GM23338 (cell line): Measurements from ENCODE around the gene TAF4. TPM values are rescaled to one million over a fixed set of nuclear protein-coding genes. Genes with fewer than 3 reads are reported as not detected.

Experiments
- ATAC-seq: fragments of 200-7000 bp; cut with Tn5 transposase; 3 replicates; pipeline ENCODE4 v1.9.1; 2020
- DNase-seq: peaks from one replicate; pipeline ENCODE4 v3.0.0-alpha.2; 2015; ENCODE audit warnings: low spot score
- H2AFZ ChIP-seq: fragments of 200-600 bp; sonication (generic); 2 replicates; pipeline ENCODE4 v1.8.0; 2016; ENCODE audit warnings: antibody characterized with exemption, mild to moderate bottlenecking, moderate library complexity
- H3F3A ChIP-seq: fragments of 200-600 bp; sonication (generic); replicated peaks from 2 replicates; pipeline ENCODE4 v1.8.0; 2017; ENCODE audit warnings: antibody characterized with exemption, mixed run types, low read depth
- H3K27ac ChIP-seq: fragments of 200-600 bp; sonication (generic); 2 replicates; pipeline ENCODE4 v1.6.1; 2016; ENCODE audit warnings: low read depth
- H3K27me3 ChIP-seq: fragments of 200-600 bp; sonication (generic); 2 replicates; pipeline ENCODE4 v1.8.0; 2016; ENCODE audit warnings: mild to moderate bottlenecking, mixed run types, moderate library complexity; ENCODE audit not compliant: insufficient read depth
- H3K36me3 ChIP-seq: fragments of 200-600 bp; sonication (generic); 2 replicates; pipeline ENCODE4 v1.8.0; 2016; ENCODE audit warnings: mild to moderate bottlenecking; ENCODE audit not compliant: insufficient read depth
- H3K4me1 ChIP-seq: fragments of 200-600 bp; sonication (generic); 2 replicates; pipeline ENCODE4 v1.8.0; 2016; ENCODE audit warnings: mild to moderate bottlenecking, moderate library complexity; ENCODE audit not compliant: insufficient read depth
- H3K4me2 ChIP-seq: fragments of 200-600 bp; sonication (generic); 2 replicates; pipeline ENCODE4 v1.7.1; 2017; ENCODE audit warnings: mixed run types
- H3K4me3 ChIP-seq: fragments of 200-600 bp; sonication (generic); 2 replicates; pipeline ENCODE4 v1.6.1; 2016; ENCODE audit warnings: mixed run types
- H3K79me2 ChIP-seq: fragments of 200-600 bp; sonication (generic); replicated peaks from 2 replicates; pipeline ENCODE4 v1.8.0; 2017; ENCODE audit warnings: mild to moderate bottlenecking; ENCODE audit not compliant: insufficient read depth
- H3K9me2 ChIP-seq: fragments of 200-600 bp; sonication (generic); 2 replicates; pipeline ENCODE4 v1.8.0; 2017; ENCODE audit not compliant: insufficient read depth
- H4K20me1 ChIP-seq: fragments of 200-600 bp; sonication (generic); replicated peaks from 2 replicates; pipeline ENCODE4 v1.8.0; 2017; ENCODE audit warnings: mild to moderate bottlenecking; ENCODE audit not compliant: insufficient read depth
- H3K27ac Mint-ChIP-seq: 2 replicates; pipeline ENCODE4 v1.8.0; 2020; ENCODE audit warnings: inconsistent platforms, mild to moderate bottlenecking, moderate library complexity, mixed read lengths
- H3K27me3 Mint-ChIP-seq: 3 replicates; pipeline ENCODE4 v1.8.0; 2022; ENCODE audit warnings: low read depth, mild to moderate bottlenecking, moderate library complexity, mixed read lengths, inconsistent platforms; ENCODE audit not compliant: insufficient read depth, poor library complexity
- H3K36me3 Mint-ChIP-seq: 3 replicates; pipeline ENCODE4 v1.8.0; 2021; ENCODE audit warnings: low read depth, mild to moderate bottlenecking, inconsistent platforms, moderate library complexity, mixed read lengths
- H3K4me1 Mint-ChIP-seq: 3 replicates; pipeline ENCODE4 v1.8.0; 2020; ENCODE audit warnings: mild to moderate bottlenecking, inconsistent platforms, mixed read lengths
- H3K4me3 Mint-ChIP-seq: 3 replicates; pipeline ENCODE4 v1.8.0; 2021; ENCODE audit warnings: moderate library complexity, mild to moderate bottlenecking, inconsistent platforms, mixed read lengths
- H3K9me3 Mint-ChIP-seq: 3 replicates; pipeline ENCODE4 v1.8.0; 2020; ENCODE audit warnings: moderate library complexity, mild to moderate bottlenecking, inconsistent platforms, mixed read lengths
- CREB1 ChIP-seq: fragments of 250-450 bp; sonication (Bioruptor Pico); IDR thresholded peaks from 2 replicates; pipeline ENCODE4 v1.5.0; 2020; ENCODE audit warnings: low read depth, mild to moderate bottlenecking, moderate library complexity
- ETS1 ChIP-seq: IDR thresholded peaks from 2 replicates; pipeline ENCODE4 v1.6.1; 2016; ENCODE audit warnings: antibody characterized with exemption
- EZH2 ChIP-seq: fragments of 200-600 bp; sonication (generic); IDR thresholded peaks from one replicate; pipeline ENCODE4 v1.8.0; 2017; ENCODE audit warnings: antibody characterized with exemption, mild to moderate bottlenecking, low read depth; ENCODE audit not compliant: unreplicated experiment
- JUNB ChIP-seq: IDR thresholded peaks from one replicate; pipeline ENCODE4 v1.6.1; 2016; ENCODE audit warnings: antibody characterized with exemption; ENCODE audit not compliant: unreplicated experiment
- NANOG ChIP-seq: IDR thresholded peaks from 2 replicates; pipeline ENCODE4 v1.6.1; 2016; ENCODE audit warnings: antibody characterized with exemption, borderline replicate concordance
- POLR2AphosphoS5 ChIP-seq: IDR thresholded peaks from 2 replicates; pipeline ENCODE4 v1.6.1; 2016; ENCODE audit warnings: antibody characterized with exemption, low read depth
- STAT1 ChIP-seq: IDR thresholded peaks from one replicate; pipeline ENCODE4 v1.6.1; 2016; ENCODE audit warnings: antibody characterized with exemption; ENCODE audit not compliant: unreplicated experiment
- ZNF114 ChIP-seq: fragments of 250-450 bp; sonication (Bioruptor Pico); IDR thresholded peaks from 2 replicates; pipeline ENCODE4 v1.5.0; 2020; ENCODE audit warnings: mild to moderate bottlenecking, moderate library complexity
- ZNF331 ChIP-seq: fragments of 250-450 bp; sonication (Bioruptor Pico); IDR thresholded peaks from 2 replicates; pipeline ENCODE4 v1.5.0; 2020; ENCODE audit warnings: low read depth, mild to moderate bottlenecking, moderate library complexity
- polyA plus RNA-seq: library from polyadenylated mRNA; unstranded; fragments of >200 nt; fragmentation: Nextera tagmentation; extraction: Ambion mirVana; gene quantifications from 2 replicates; pipeline ENCODE4 v1.2.1, GENCODE V29; 2016
- total RNA-seq: library from RNA; depleted of rRNA; stranded (reverse); fragments of >200 nt; shearing (Covaris generic); gene quantifications from 2 replicates; pipeline ENCODE4 v1.2.3, GENCODE V29; 2014
- TF ChIP-seq, protein P1 (sequence below), 2 experiments: fragments of 200-600 bp in 1 of 2; sonication (generic) in 1 of 2; conservative IDR thresholded peaks; 2 replicates each; pipeline versions ENCODE4 v1.5.1 to v1.6.1; 2016 to 2017; ENCODE audit warnings: antibody characterized with exemption in 2 of 2, low read depth in 2 of 2, mild to moderate bottlenecking in 2 of 2, moderate library complexity in 1 of 2

Gene TAF4
- total and polyA plus RNA-seq, 2 experiments from 2014 or later = 7.2 to 60.0 TPM

DNA sequence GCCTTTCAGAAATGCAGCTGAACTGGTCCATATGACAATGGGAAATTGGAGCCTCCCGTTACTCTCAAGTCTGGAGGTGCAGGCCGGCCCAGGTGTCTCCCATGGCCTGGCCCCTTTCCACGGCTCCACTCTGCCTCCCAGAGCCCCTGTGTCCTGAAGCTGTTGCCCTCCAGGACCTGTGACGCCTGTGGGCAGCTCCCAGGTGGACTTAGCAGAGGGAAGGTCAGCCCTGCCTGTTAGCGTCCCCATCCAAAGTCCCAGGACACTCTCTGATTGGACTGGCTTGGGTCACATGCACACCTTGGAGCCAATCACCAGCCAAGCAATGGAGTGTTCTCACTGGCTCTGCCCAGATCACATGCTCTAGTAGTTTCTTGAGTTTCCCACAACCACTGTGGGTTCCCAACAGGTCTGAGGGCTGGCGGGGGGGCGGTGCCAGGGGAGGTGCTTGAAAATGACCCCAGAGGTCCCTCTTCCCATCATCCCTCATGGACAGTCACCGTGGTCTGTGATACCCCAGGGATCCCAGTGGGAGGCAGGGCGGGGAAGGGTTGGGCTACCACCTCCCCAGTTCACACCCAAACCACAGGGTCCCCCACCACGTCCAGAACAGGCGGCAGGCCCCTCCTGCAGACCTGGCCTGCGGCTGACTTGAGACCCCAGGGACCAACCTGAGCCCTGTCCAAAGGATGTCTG is 135.6 kb downstream of the TAF4 start:
- no peak for TF ChIP-seq CREB1 (CRISPR knock-in tag)
- TF ChIP-seq STAT1 = no peak
- TF ChIP-seq, protein P1, sequence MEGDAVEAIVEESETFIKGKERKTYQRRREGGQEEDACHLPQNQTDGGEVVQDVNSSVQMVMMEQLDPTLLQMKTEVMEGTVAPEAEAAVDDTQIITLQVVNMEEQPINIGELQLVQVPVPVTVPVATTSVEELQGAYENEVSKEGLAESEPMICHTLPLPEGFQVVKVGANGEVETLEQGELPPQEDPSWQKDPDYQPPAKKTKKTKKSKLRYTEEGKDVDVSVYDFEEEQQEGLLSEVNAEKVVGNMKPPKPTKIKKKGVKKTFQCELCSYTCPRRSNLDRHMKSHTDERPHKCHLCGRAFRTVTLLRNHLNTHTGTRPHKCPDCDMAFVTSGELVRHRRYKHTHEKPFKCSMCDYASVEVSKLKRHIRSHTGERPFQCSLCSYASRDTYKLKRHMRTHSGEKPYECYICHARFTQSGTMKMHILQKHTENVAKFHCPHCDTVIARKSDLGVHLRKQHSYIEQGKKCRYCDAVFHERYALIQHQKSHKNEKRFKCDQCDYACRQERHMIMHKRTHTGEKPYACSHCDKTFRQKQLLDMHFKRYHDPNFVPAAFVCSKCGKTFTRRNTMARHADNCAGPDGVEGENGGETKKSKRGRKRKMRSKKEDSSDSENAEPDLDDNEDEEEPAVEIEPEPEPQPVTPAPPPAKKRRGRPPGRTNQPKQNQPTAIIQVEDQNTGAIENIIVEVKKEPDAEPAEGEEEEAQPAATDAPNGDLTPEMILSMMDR (conservative IDR thresholded peaks at IDR 0.05; ENCODE audit: low read depth in 2 of 2) = no peak
- no peak for TF ChIP-seq POLR2AphosphoS5
- TF ChIP-seq NANOG = no peak
- no peak for TF ChIP-seq JUNB
- TF ChIP-seq ZNF331 (CRISPR knock-in tag) = no peak
- Histone ChIP-seq H3K27ac (no peak overlapping the region), H3K36me3 (no peaks in the 10 kb centered on the region), H3K27me3 (no peaks in the 10 kb centered on the region), H3F3A (no peaks in the 10 kb centered on the region), H3K4me3 (no peak overlapping the region), H3K4me2 (no peak overlapping the region), H3K4me1 (no peaks in the 10 kb centered on the region), H3K9me2 (no peaks in the 10 kb centered on the region), H2AFZ (no peak overlapping the region), H4K20me1 (no peaks in the 10 kb centered on the region), H3K79me2 (no peaks in the 10 kb centered on the region)
- Mint-ChIP-seq H3K27ac (no peak overlapping the region), H3K27me3 (peaks cover 18% of the 10 kb centered on the region), H3K9me3 (peaks cover 4% of the 10 kb centered on the region), H3K4me3 (no peak overlapping the region), H3K36me3 (peaks cover 7% of the 10 kb centered on the region; the same call in 2 of the 3 replicates), H3K4me1 (peaks cover 8% of the 10 kb centered on the region)
- ATAC-seq (no peak), DNase-seq (no peak)

DNA sequence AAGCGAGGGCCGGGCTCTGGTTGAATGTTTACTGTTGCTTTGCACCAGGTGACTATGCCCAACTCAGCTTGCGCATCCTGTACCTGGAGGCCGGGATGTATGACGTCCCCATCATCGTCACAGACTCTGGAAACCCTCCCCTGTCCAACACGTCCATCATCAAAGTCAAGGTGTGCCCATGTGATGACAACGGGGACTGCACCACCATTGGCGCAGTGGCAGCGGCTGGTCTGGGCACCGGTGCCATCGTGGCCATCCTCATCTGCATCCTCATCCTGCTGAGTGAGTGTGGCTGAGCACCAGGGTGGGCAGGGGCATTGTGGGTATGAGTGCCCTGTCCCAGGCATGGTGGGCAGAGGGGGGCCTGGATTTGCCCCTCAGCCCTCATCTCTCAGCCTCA is 136.1 kb downstream of the TAF4 start:
- no peak overlapping the region for H3K4me3 Mint-ChIP-seq
- H3K9me3 Mint-ChIP-seq = peaks cover 4% of the 10 kb centered on the region
- H3K9me2 ChIP-seq = no peaks in the 10 kb centered on the region
- peaks cover 14% of the 10 kb centered on the region for H3K27me3 Mint-ChIP-seq
- H3K4me2 ChIP-seq = no peak overlapping the region
- no peak for ATAC-seq
- no peaks in the 10 kb centered on the region for H3K27me3 ChIP-seq
- no peaks in the 10 kb centered on the region for H3K79me2 ChIP-seq
- peaks cover 7% of the 10 kb centered on the region; the same call in 2 of the 3 replicates for H3K36me3 Mint-ChIP-seq
- no peaks in the 10 kb centered on the region for H4K20me1 ChIP-seq
- no peaks in the 10 kb centered on the region for H3K36me3 ChIP-seq
- no peak overlapping the region for H3K4me3 ChIP-seq
- no peak for DNase-seq
- H3K4me1 Mint-ChIP-seq = peaks cover 3% of the 10 kb centered on the region; the same call in 2 of the 3 replicates
- H3K4me1 ChIP-seq = no peaks in the 10 kb centered on the region
- no peaks in the 10 kb centered on the region for H3F3A ChIP-seq
- no peak for TF ChIP-seq ZNF331 (CRISPR knock-in tag)
- no peak for TF ChIP-seq ETS1
- TF ChIP-seq ZNF114 (CRISPR knock-in tag) = no peak
- TF ChIP-seq EZH2 = no peak
- no peak for TF ChIP-seq CREB1 (CRISPR knock-in tag)
- no peak for TF ChIP-seq JUNB
- no peak for TF ChIP-seq POLR2AphosphoS5
- TF ChIP-seq NANOG = no peak
- H3K27ac Mint-ChIP-seq = no peak overlapping the region
- H2AFZ ChIP-seq = no peak overlapping the region
- H3K27ac ChIP-seq = no peak overlapping the region
